ENCODE results near the gene RPL38. TPM values are rescaled to one million over a fixed set of nuclear protein-coding genes. Genes with fewer than 3 reads are reported as not detected.

RPL38 gene
- total and polyA plus RNA-seq, 12 donors: 661 to 2,186 (median 739) TPM

- intact Hi-C loops (cut with DNase I): loop anchor here in 2 of 10 donors (5.0 to 10.0 kb wide), 2 partner anchors 97 to 540 kb away; partner anchors contain the start of gene NHERF1 (in 1 of the 2)
- Histone ChIP-seq H3K9me3 (no peaks in the 10 kb centered on the region), H3K27me3 (peaks cover 0 to 20% (median 15%) of the 10 kb centered on the region in 7 donors), H3K4me1 (peaks cover 9 to 60% (median 49%) of the 10 kb centered on the region in 9 donors), H3K27ac (no peak overlapping the region), H3K4me3 (peak overlapping the region in 1 of 10 donors; percentile 99), H3K36me3 (peaks cover 0 to 60% (median 22%) of the 10 kb centered on the region in 9 donors)
- WGBS, 2 donors: 81 to 86% methylated on average over 3 of the region's 3 CpGs
- DNase-seq (no peak), ATAC-seq (no peak)
- TF ChIP-seq CTCF (IDR thresholded peaks at IDR 0.05): no peak
Measured at GRCh38 chr17:74205274-74205673, 1.8 kb downstream of the RPL38 start.

- WGBS, 2 donors: 60 to 62% methylated on average over 5 of the region's 5 CpGs
- Histone ChIP-seq H3K9me3 (no peaks in the 10 kb centered on the region), H3K27me3 (peaks cover 0 to 9% (median 4%) of the 10 kb centered on the region in 7 donors), H3K27ac (no peak overlapping the region), H3K4me1 (peaks cover 17 to 71% (median 60%) of the 10 kb centered on the region in 9 donors), H3K36me3 (peaks cover 0 to 71% (median 22%) of the 10 kb centered on the region in 9 donors), H3K4me3 (no peak overlapping the region)
- DNase-seq (no peak), ATAC-seq (no peak)
- intact Hi-C loops (cut with DNase I): loop anchor here in 2 of 10 donors (5.0 to 10.0 kb wide), 2 partner anchors 96 to 538 kb away; partner anchors contain the start of gene NHERF1 (in 1 of the 2)
- no peak for TF ChIP-seq CTCF (IDR thresholded peaks at IDR 0.05)
Measured at GRCh38 chr17:74206332-74206818, 2.9 kb downstream of the RPL38 start.

GRCh38 chr17:74210191-74211140 is 7.0 kb downstream of the RPL38 start:
- TF ChIP-seq CTCF (IDR thresholded peaks at IDR 0.05): peak; percentile 96 to 99 (median 97)
- DNase-seq (peak; percentile 66 to 73), ATAC-seq (peak in 5 of 8 donors; percentile 23 to 43 (median 30))
- 39 to 40% methylated on average over 18 of the region's 18 CpGs for WGBS, 2 donors
- no peak overlapping the region for H3K4me3 ChIP-seq
- intact Hi-C loops (cut with DNase I): loop anchor here in 9 of 10 donors (1.0 to 10.0 kb wide), 9 partner anchors 67 to 244 kb away; partner anchors contain the start of gene BTBD17 (in 4 of the 9)
- peaks cover 0 to 59% (median 22%) of the 10 kb centered on the region in 9 donors for H3K36me3 ChIP-seq
- H3K4me1 ChIP-seq: peaks cover 25 to 90% (median 79%) of the 10 kb centered on the region in 9 donors
- peak overlapping the region in 5 of 10 donors; percentile 4 to 88 (median 46) for H3K27ac ChIP-seq
- no peaks in the 10 kb centered on the region for H3K27me3 ChIP-seq
- no peaks in the 10 kb centered on the region for H3K9me3 ChIP-seq

All from heart right ventricle (tissue), 16 donors.